Mesodermal cell (in vitro differentiated cells): ENCODE results near the gene TMEM132D.

Source experiments
- H3K27ac ChIP-seq: 2 replicates; pipeline ENCODE4 v1.7.0; 2013; ENCODE audit warnings: mild to moderate bottlenecking, low read depth, low read length, moderate library complexity; ENCODE audit not compliant: severe bottlenecking
- H3K36me3 ChIP-seq: 2 replicates; pipeline ENCODE4 v1.7.1; 2013; ENCODE audit warnings: mild to moderate bottlenecking, low read length, moderate library complexity; ENCODE audit not compliant: control insufficient read depth, insufficient read depth
- H3K4me1 ChIP-seq: one replicate; pipeline ENCODE4 v1.7.1; 2013; ENCODE audit warnings: mild to moderate bottlenecking, low read length; ENCODE audit not compliant: insufficient read depth, control insufficient read depth, poor library complexity, severe bottlenecking
- H3K4me3 ChIP-seq: 2 replicates; pipeline ENCODE4 v1.7.0; 2013; ENCODE audit warnings: low read length, control low read depth, mild to moderate bottlenecking; ENCODE audit not compliant: insufficient read depth, poor library complexity, severe bottlenecking; ENCODE audit errors: extremely low read depth
- H3K9me3 ChIP-seq: 2 replicates; pipeline ENCODE4 v1.7.1; 2013; ENCODE audit warnings: mild to moderate bottlenecking, low read length, moderate library complexity; ENCODE audit not compliant: control insufficient read depth
- WGBS, 2 experiments: methylation state at CpG; one replicate each; pipeline ENCODE4 v1.1.5; 2013; ENCODE audit warnings: missing lambda C conversion rate in 2 of 2; ENCODE audit not compliant: insufficient coverage in 2 of 2; 5-methylcytosine and 5-hydroxymethylcytosine counted together

The TMEM132D gene

GRCh38 chr12:129607301-129607700, 296.5 kb downstream of the TMEM132D start:
- H3K9me3 ChIP-seq, result peaks cover 8% of the 10 kb centered on the region

GRCh38 chr12:129606239-129606638, 297.6 kb downstream of the TMEM132D start:
- H3K4me1 ChIP-seq, result peaks cover 30% of the 10 kb centered on the region
- 97 to 98% methylated on average over 4 to 7 of the region's 7 CpGs for WGBS, 2 experiments
- no peak overlapping the region for H3K4me3 ChIP-seq
- no peaks in the 10 kb centered on the region for H3K36me3 ChIP-seq
- H3K9me3 ChIP-seq, result peaks cover 8% of the 10 kb centered on the region
- H3K27ac ChIP-seq, result no peak overlapping the region

More at GRCh38 chr12:129607301-129607700, 296.5 kb downstream of the TMEM132D start:
- Histone ChIP-seq H3K27ac (peak overlapping the region; percentile 50), H3K4me3 (no peak overlapping the region), H3K4me1 (peaks cover 31% of the 10 kb centered on the region), H3K36me3 (no peaks in the 10 kb centered on the region)
- 42 to 49% methylated on average over 6 of the region's 7 CpGs for WGBS, 2 experiments

- no peaks in the 10 kb centered on the region for H3K36me3 ChIP-seq
- 50 to 72% methylated on average over 1 to 2 of the region's 2 CpGs for WGBS, 2 experiments
- no peak overlapping the region for H3K27ac ChIP-seq
- peaks cover 8% of the 10 kb centered on the region for H3K9me3 ChIP-seq
- peaks cover 24% of the 10 kb centered on the region for H3K4me1 ChIP-seq
- H3K4me3 ChIP-seq, result no peak overlapping the region
Observed at GRCh38 chr12:129605666-129606065, 298.2 kb downstream of the TMEM132D start.

- Histone ChIP-seq H3K36me3 (no peaks in the 10 kb centered on the region), H3K4me1 (peaks cover 24% of the 10 kb centered on the region)
- WGBS, 2 experiments, result no CpG with 5 or more reads among the region's 4 CpGs
Observed at GRCh38 chr12:129604506-129604905, 299.3 kb downstream of the TMEM132D start.

GRCh38 chr12:129599406-129599805, 304.4 kb downstream of the TMEM132D start:
- Histone ChIP-seq H3K27ac (peak overlapping the region; percentile 29), H3K4me3 (no peak overlapping the region), H3K4me1 (peaks cover 8% of the 10 kb centered on the region), H3K9me3 (peaks cover 8% of the 10 kb centered on the region), H3K36me3 (no peaks in the 10 kb centered on the region)
- 70% methylated on average over 1 of the region's 1 CpG; no CpG with 5 or more reads in 1 of the 2 experiments for whole genome bisulfite sequencing, 2 experiments

More at GRCh38 chr12:129604506-129604905, 299.3 kb downstream of the TMEM132D start:
- no peak overlapping the region for H3K27ac ChIP-seq
- no peak overlapping the region for H3K4me3 ChIP-seq
- H3K9me3 ChIP-seq, result peaks cover 8% of the 10 kb centered on the region

GRCh38 chr12:129594098-129594497, 309.7 kb downstream of the TMEM132D start:
- Histone ChIP-seq H3K4me3 (no peak overlapping the region), H3K36me3 (no peaks in the 10 kb centered on the region), H3K9me3 (no peaks in the 10 kb centered on the region), H3K4me1 (peaks cover 8% of the 10 kb centered on the region), H3K27ac (no peak overlapping the region)
- WGBS, 2 experiments, result 95 to 97% methylated on average over 5 to 6 of the region's 6 CpGs

- Histone ChIP-seq H3K4me1 (no peaks in the 10 kb centered on the region), H3K27ac (no peak overlapping the region), H3K4me3 (no peak overlapping the region), H3K36me3 (no peaks in the 10 kb centered on the region), H3K9me3 (peaks cover 4% of the 10 kb centered on the region)
- 68 to 81% methylated on average over 2 of the region's 2 CpGs for WGBS, 2 experiments
Observed at GRCh38 chr12:129592449-129592848, 311.4 kb downstream of the TMEM132D start.

- Histone ChIP-seq H3K9me3 (peaks cover 5% of the 10 kb centered on the region), H3K27ac (no peak overlapping the region), H3K4me1 (no peaks in the 10 kb centered on the region), H3K36me3 (no peaks in the 10 kb centered on the region), H3K4me3 (no peak overlapping the region)
- 90 to 100% methylated on average over 1 to 2 of the region's 5 CpGs for whole genome bisulfite sequencing, 2 experiments
Observed at GRCh38 chr12:129589503-129589902, 314.3 kb downstream of the TMEM132D start.

GRCh38 chr12:129588142-129588541, 315.7 kb downstream of the TMEM132D start:
- WGBS, 2 experiments, result 0 to 44% methylated on average over 1 to 2 of the region's 4 CpGs
- H3K9me3 ChIP-seq, result peaks cover 5% of the 10 kb centered on the region

GRCh38 chr12:129585296-129585695, 318.5 kb downstream of the TMEM132D start:
- H3K4me1 ChIP-seq, result no peaks in the 10 kb centered on the region
- H3K4me3 ChIP-seq, result no peak overlapping the region

More at GRCh38 chr12:129588142-129588541, 315.7 kb downstream of the TMEM132D start:
- Histone ChIP-seq H3K27ac (no peak overlapping the region), H3K4me3 (no peak overlapping the region), H3K4me1 (no peaks in the 10 kb centered on the region), H3K36me3 (no peaks in the 10 kb centered on the region)

GRCh38 chr12:129579879-129580278, 323.9 kb downstream of the TMEM132D start:
- no peak overlapping the region for H3K27ac ChIP-seq
- no peaks in the 10 kb centered on the region for H3K36me3 ChIP-seq
- WGBS, 2 experiments, result 81 to 92% methylated on average over 3 to 5 of the region's 5 CpGs
- H3K4me3 ChIP-seq, result no peak overlapping the region
- no peaks in the 10 kb centered on the region for H3K9me3 ChIP-seq
- H3K4me1 ChIP-seq, result no peaks in the 10 kb centered on the region

More at GRCh38 chr12:129585296-129585695, 318.5 kb downstream of the TMEM132D start:
- WGBS, 2 experiments, result 89 to 97% methylated on average over 5 to 8 of the region's 9 CpGs
- H3K27ac ChIP-seq, result no peak overlapping the region
- peaks cover 5% of the 10 kb centered on the region for H3K9me3 ChIP-seq
- no peaks in the 10 kb centered on the region for H3K36me3 ChIP-seq
